GM19099 (cell line): ENCODE measurements around the gene KANK2.

ENCODE experiments used
- POLR2A ChIP-seq: IDR thresholded peaks from 3 replicates; pipeline ENCODE4 v1.6.1; 2011; ENCODE audit warnings: low read depth; ENCODE audit not compliant: insufficient read length; ENCODE audit errors: extremely low read depth

KANK2 gene

DNA sequence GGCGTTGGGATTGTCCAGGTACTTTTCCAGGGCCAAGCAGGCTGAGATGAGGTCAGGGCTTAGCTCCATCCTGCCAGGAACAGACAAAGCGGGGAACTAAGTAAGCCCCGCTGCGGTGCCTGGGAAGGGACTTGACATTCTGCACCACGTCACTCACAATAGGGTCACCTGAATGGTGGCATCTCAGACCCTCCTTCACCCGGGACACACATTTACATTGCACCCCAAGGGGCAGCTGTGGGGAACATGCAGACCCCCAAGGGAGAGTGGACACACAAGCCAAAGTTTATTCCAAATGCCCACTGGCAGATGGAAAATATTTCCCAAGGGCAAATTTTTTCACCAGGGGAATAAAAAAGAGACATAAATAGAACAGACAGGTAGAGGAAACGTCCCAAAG lies 21.4 kb downstream of the KANK2 start:
- TF ChIP-seq POLR2A = no peak

DNA sequence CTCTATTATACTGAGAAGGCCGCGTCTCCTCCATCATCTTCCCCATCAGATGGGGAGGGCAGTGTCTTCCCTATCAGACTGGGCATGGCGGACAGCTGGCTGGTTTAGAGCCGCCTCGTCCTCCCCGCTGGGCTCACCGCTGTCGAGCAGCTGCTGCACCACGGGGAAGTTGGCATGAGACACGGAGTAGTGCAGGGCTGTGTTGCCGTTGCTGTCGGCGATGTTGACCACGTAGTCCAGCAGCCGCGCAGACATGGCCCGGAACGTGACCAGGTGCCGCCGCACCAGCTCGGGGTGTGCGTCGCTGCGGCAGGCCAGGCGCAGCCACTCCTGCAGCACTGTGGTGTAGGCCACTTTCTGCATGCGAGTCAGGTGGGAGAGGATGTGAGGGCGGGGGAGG lies 23.0 kb downstream of the KANK2 start:
- TF ChIP-seq POLR2A = no peak

DNA sequence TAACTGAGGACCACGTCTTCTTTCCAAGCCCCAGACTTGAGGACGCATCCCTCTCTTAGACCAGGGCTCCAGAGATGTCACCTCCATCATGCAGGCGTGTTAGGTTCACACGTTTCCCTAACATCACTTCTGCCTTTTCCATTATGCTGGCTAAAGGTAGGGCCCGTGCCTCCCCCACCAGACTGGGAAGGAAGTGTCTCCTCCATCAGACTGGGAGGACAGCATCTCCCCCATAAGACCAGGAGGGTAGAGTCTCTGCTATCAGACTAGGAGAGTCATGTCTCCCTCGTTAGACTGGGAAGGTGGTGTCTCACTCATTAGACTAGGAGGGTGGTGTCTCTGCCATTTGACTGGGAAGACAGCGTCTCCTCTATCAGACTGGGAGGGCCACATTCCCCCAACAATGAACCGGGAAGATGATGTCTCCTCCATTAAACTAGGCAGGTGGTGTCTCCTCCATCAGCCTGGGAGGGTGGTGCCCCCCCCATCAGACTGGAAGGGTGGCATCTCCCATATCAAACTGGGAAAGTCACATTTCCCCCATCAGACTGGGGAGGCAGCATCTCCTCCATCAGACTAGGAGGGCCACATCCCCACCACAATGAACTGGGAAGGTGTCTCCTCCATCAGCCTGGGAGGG lies 23.7 kb downstream of the KANK2 start:
- no peak for TF ChIP-seq POLR2A

DNA sequence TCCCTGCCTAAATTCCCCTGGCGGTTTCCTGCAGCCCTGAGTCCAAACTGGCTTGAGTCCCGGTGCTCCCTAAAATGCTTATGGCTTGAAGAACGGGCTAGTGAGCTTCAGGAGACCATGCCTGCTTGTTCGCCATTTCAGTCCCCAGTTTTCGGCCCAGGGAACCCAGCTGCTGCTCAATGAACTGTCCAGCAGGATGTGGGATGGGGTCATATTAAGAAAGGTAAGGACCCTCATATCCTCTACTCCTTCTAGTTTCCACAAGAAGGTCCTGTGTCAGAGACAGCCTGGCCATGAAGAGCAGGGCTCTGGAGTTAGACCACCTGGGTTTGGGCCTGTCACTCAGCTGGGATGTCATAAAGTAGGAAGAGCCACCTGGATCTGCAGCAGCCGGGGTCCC lies 24.8 kb downstream of the KANK2 start:
- TF ChIP-seq POLR2A = no peak

DNA sequence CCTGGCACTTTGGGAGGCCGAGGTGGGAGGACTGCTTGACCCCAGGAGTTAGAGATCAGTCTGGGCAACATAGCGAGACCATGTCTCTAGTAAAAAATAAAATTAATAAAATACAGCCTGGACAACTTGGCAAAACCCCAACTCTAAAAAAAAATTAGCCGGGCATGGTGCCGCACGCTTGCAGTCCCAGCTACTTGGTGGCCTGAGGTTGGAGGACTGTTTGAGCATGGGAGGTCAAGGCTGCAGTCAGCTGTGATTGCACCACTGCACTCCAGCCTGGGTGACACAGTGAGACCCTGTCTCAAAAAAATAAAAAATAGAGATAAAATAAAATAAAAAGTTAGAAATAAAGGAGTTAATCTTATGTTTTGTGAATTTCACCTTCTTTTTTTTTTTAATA lies 26.2 kb downstream of the KANK2 start:
- TF ChIP-seq POLR2A = no peak

DNA sequence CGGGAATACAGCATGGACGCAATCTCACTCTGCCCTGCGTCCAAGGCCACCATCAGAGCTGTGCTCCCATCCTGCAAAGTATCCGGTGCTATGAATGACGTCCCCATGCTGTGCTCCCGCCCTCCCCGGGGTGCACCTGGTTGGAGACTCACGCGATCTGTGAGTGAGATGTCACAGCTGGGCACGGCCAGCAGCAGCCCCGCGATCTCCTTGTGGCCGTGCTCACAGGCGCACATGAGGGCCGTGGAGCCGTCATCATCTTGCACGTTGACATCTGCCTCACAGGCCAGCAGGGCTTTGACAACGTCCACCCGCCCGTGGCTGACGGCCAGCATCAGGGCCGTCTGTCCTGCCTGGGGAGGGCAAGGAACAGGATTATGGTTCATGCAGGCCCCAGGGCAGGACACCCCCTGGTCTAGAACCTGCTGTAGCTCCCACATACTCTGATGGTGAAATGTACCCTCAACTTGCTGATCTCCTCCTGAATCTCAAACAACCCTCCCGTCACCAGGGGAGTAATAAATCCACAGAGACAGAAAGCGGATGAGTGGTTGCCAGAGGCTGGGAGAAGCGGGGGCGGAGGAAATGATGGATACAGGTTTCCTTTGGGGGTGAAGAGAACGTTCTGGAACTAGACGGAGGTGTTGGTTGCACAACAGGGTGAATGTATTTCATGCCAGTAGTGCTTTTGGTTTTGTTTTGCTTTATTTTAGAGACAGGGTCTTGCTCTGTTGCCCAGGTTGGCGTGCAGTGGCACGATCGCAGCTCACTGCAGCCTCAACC lies 27.3 kb downstream of the KANK2 start:
- TF ChIP-seq POLR2A = no peak

DNA sequence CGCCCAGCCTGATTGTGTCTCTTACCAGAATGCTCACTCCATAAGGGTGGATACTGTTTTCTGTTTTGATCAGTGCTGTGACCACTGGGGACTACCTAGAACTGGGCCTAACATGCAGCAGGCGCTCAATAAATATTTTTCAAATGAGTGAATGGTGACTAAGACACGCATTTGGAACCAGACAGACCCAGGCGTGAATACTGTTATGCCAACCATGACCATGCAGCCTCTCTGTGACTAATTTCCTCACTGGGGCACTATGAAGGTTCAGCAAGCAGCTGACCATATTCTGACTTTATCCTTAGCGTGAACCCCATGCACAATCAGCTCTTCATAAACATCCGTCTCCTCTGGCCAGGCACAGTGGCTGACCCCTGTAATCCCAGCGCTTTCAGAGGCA lies 28.8 kb downstream of the KANK2 start:
- TF ChIP-seq POLR2A = no peak

DNA sequence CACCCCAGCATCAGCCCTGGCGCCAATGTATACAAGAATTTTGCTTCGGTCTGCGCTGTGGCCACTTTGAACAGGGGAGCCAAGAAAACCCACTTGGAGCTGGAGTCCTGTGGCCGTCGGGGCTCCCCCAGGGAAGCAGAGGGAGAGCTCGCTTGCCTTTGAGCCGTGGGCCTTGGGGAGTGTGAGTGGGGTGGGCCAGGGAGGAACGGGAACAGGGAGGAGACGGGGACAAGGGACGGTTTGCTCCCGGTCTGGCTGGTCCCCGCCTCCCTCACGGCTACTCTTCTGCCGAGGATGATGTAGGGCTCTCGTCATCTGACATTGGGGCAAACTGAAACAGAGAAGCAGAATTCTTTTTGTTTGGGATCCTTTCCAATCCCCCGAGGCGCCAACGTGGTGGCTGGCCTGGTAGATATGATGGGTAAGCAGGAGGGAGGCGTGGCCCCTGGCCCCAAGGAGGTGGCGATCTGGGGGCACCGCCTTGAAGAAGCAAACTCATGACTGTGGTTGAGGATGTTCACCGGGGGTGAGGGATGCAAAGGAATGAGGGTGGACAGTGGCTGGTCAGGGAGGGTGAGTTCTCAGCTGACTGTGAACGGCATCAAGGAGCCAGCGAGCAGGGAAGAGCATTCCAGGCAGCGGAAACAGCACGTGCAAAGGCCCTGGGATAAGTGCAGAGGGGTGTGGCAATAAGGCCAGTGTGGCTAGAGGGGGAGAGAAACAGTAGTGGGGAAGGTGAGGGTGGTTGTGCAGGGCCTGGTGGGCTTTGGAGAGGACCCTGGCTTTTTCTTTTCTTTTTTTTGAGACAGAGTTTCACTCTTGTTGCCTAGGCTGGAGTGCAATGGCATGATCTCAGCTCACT lies 30.8 kb downstream of the KANK2 start:
- TF ChIP-seq POLR2A = no peak

DNA sequence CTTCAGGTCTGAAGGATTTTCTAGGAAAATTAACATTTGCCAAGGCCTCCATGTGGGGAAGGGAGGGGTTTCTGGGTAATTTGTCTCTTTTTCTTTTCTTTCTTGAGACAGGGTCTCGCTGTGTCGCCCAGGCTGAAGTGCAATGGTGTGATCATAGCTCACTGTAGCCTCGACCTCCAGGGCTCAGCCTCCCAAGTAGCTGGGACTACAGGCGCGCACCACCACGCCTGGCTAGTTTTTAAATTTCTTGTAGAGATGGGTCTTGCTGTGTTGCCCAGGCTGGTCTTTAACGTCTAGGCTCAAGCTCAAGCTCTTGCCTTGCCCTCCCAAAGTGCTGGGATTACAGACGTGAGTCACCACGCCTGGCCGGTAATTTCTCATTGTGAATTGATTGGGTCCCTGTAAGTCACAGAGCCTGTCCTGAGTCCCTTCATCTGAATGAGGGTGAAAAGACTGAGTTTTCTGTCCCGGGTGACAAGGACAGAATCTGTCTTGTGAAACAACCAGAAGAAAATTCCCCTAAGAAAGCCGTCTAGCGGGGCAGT lies 31.8 kb downstream of the KANK2 start:
- TF ChIP-seq POLR2A = no peak

DNA sequence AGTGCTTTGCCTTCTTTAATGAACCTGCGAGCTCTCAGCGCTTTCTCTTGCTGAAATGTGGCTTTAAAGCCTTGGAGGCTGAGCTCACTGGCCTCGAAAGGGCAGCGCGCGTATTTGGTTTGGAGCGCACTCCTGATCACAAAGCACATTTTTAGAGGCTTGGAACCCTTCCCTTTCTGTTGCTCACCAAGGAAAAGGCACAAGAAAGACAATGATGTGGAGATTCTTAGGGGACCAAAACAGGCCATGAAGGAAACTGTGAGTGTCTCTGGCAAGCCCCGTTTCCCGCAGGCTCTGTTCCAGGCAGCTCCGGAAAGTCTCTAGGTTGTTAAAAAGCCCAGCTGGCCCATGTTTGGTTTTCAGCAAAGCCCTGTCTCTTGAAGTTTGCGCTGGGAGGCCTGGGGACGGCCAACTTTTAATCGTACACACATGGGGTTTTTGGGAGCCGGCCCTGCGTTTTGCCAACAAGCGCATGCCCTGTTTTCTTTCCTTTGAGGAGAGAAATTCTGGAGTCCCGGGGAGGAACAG lies 32.4 kb downstream of the KANK2 start:
- TF ChIP-seq POLR2A = no peak

DNA sequence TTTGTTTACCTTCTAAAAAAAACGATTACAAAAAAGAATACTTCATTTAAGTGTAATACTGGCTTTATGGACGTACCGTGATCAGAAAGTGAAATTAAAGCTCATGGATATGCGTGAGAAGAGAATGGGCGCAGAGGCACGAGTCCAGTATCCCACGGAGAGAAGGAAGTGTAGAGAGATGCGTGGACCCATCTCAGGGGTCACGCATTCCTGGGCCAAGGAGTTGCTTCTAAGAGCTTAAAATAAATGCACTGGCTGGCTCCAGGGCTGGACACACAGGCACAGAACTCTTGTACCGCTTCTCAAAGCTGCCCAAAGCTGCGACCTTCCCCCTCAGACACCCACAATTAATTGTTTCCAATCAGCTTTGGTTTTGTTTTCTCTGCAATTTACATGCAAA lies 33.0 kb downstream of the KANK2 start:
- no peak for TF ChIP-seq POLR2A

DNA sequence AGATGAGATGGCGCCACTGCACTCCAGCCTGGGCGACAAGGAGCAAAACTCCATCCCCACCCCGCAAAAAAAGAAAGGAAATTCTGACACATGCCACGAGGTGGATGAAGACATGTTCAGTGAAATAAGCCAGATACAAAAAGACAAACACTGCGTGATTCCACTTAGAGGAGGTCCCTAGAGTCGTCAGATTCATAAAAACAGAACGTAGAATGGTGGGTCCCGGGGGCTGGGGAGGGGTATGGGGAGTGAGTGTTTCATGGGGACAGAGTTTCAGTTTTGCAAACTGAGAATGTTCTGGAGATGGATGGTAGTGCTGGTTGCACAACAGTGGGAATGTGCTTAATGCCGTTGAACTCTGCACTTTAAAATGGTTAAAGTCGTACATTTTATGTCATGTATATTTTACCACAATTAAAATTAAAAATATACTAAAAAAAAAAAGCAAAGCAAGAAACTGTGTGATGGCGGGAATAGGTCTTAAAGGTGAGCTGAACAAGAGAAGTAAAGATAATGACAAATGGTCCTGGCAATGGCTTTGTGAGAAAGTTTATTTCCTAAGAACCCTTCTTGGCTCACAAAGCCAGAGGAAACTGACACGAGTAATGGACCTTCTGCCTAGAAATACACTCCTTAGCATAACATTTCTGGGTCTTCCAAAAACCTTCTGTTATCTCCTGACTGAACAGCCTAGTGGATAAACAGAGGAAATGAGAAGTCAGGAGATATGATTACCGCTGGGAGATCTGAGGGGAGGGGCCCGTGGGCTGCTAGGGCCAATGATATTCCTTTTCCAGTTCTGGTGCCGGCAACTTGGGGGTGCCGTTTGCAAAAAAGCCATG lies 37.5 kb downstream of the KANK2 start:
- TF ChIP-seq POLR2A = no peak

DNA sequence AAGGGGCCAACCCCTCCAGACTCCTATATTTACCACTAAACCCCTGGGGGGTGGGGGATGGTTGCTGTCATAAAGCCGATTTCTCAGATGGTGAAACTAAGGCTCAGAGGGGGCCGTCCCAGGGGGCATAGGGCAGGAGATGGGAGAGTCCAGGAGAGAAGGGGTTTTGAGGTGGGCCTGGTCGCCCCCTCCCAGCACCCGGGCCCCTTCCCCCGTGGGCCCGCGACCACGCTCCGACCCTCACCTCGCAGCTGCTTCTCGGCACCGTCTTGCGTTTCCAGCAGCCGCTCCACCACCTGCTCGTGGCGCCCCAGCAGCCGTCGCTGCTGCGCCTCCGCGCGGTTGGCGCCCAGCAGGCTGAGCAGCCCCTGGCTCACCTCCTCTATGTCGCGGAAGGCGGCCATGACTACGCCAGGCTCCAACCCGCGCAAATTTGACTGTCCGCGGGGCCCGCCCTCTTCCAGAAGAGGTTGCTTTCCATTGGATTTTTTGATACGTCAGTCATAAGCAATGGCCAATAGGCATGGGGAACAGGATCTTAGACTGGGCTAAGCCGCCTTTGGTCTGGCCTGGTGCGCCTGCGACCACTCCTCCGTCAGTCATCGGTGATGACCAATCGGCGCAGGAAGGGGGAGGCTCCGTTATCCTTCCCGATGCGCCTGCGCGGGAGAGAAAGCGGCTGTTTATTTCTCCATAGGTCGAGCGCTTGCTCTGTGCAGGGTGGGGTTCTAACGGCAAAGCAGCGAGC lies 41.8 kb downstream of the KANK2 start, which contains the start of gene SPC24:
SPC24 (minus strand) TSS at position 410 of the 748 bp plus-strand sequence; CDS start at position 404, 6 bp downstream.
- TF ChIP-seq POLR2A = peak; percentile 87
